Activated T-cell treated with anti-CD3 and anti-CD28 coated beads, Interleukin-2, amount 50 U/mL, for 24 hours (primary cell): ENCODE measurements around the gene RTN4RL2.

Experiments
- DNase-seq: peaks from one replicate; pipeline ENCODE4 v3.0.0-alpha.2; 2020
- H3K27ac Mint-ChIP-seq: 2 replicates; pipeline ENCODE4 v1.8.0; 2020; ENCODE audit warnings: mild to moderate bottlenecking, mixed read lengths
- H3K27me3 Mint-ChIP-seq: 2 replicates; pipeline ENCODE4 v1.8.0; 2020; ENCODE audit warnings: mixed read lengths
- H3K36me3 Mint-ChIP-seq: 2 replicates; pipeline ENCODE4 v1.8.0; 2020; ENCODE audit warnings: low read depth, mixed read lengths
- H3K4me1 Mint-ChIP-seq: 2 replicates; pipeline ENCODE4 v1.8.0; 2020; ENCODE audit warnings: low read depth, mixed read lengths
- H3K4me3 Mint-ChIP-seq: 2 replicates; pipeline ENCODE4 v1.8.0; 2020; ENCODE audit warnings: mild to moderate bottlenecking, moderate library complexity, mixed read lengths
- H3K9me3 Mint-ChIP-seq: 2 replicates; pipeline ENCODE4 v1.8.0; 2020; ENCODE audit warnings: mixed read lengths

RTN4RL2 gene

GRCh38 chr11:57487920-57488659, 27.8 kb downstream of the RTN4RL2 start:
- H3K27ac Mint-ChIP-seq: no peak overlapping the region
- H3K9me3 Mint-ChIP-seq: no peaks in the 10 kb centered on the region
- no peak for DNase-seq
- no peak overlapping the region for H3K4me3 Mint-ChIP-seq
- peaks cover 7% of the 10 kb centered on the region for H3K4me1 Mint-ChIP-seq
- peaks cover 80% of the 10 kb centered on the region for H3K36me3 Mint-ChIP-seq
- no peaks in the 10 kb centered on the region for H3K27me3 Mint-ChIP-seq

GRCh38 chr11:57490456-57491248, 30.3 kb downstream of the RTN4RL2 start:
- Mint-ChIP-seq H3K27ac (no peak overlapping the region), H3K27me3 (no peaks in the 10 kb centered on the region), H3K4me3 (no peak overlapping the region), H3K9me3 (no peaks in the 10 kb centered on the region), H3K36me3 (peaks cover 78% of the 10 kb centered on the region), H3K4me1 (peaks cover 12% of the 10 kb centered on the region)
- DNase-seq: no peak

GRCh38 chr11:57491371-57492061, 31.2 kb downstream of the RTN4RL2 start:
- Mint-ChIP-seq H3K4me3 (no peak overlapping the region), H3K36me3 (peaks cover 79% of the 10 kb centered on the region), H3K27ac (no peak overlapping the region), H3K9me3 (no peaks in the 10 kb centered on the region), H3K4me1 (peaks cover 12% of the 10 kb centered on the region), H3K27me3 (no peaks in the 10 kb centered on the region)
- DNase-seq: peak; percentile 69

GRCh38 chr11:57493507-57494503, 33.5 kb downstream of the RTN4RL2 start:
- peak; percentile 84 for DNase-seq
- peaks cover 12% of the 10 kb centered on the region for H3K4me1 Mint-ChIP-seq
- no peak overlapping the region for H3K4me3 Mint-ChIP-seq
- H3K36me3 Mint-ChIP-seq: peaks cover 81% of the 10 kb centered on the region
- H3K27me3 Mint-ChIP-seq: no peaks in the 10 kb centered on the region
- H3K27ac Mint-ChIP-seq: peak overlapping the region; percentile 95
- H3K9me3 Mint-ChIP-seq: no peaks in the 10 kb centered on the region

GRCh38 chr11:57496109-57496820, 35.9 kb downstream of the RTN4RL2 start:
- peaks cover 75% of the 10 kb centered on the region for H3K36me3 Mint-ChIP-seq
- no peaks in the 10 kb centered on the region for H3K27me3 Mint-ChIP-seq
- H3K27ac Mint-ChIP-seq: peak overlapping the region; percentile 26
- H3K4me1 Mint-ChIP-seq: peaks cover 16% of the 10 kb centered on the region
- H3K4me3 Mint-ChIP-seq: no peak overlapping the region
- DNase-seq: no peak
- H3K9me3 Mint-ChIP-seq: no peaks in the 10 kb centered on the region

- no peaks in the 10 kb centered on the region for H3K27me3 Mint-ChIP-seq
- H3K36me3 Mint-ChIP-seq: peaks cover 78% of the 10 kb centered on the region
- H3K27ac Mint-ChIP-seq: no peak overlapping the region
Observed at GRCh38 chr11:57497303-57498247, 37.2 kb downstream of the RTN4RL2 start.

GRCh38 chr11:57498540-57498939, 38.2 kb downstream of the RTN4RL2 start:
- no peak for DNase-seq
- Mint-ChIP-seq H3K4me1 (peaks cover 14% of the 10 kb centered on the region), H3K27me3 (no peaks in the 10 kb centered on the region), H3K36me3 (peaks cover 75% of the 10 kb centered on the region), H3K4me3 (no peak overlapping the region), H3K27ac (peak overlapping the region; percentile 26), H3K9me3 (no peaks in the 10 kb centered on the region)

More at GRCh38 chr11:57497303-57498247, 37.2 kb downstream of the RTN4RL2 start:
- DNase-seq: no peak
- no peaks in the 10 kb centered on the region for H3K9me3 Mint-ChIP-seq
- H3K4me3 Mint-ChIP-seq: no peak overlapping the region
- H3K4me1 Mint-ChIP-seq: peaks cover 16% of the 10 kb centered on the region

- Mint-ChIP-seq H3K27me3 (no peaks in the 10 kb centered on the region), H3K36me3 (peaks cover 69% of the 10 kb centered on the region), H3K27ac (no peak overlapping the region), H3K4me3 (no peak overlapping the region), H3K9me3 (no peaks in the 10 kb centered on the region), H3K4me1 (peaks cover 5% of the 10 kb centered on the region)
- peak; percentile 66 for DNase-seq
Observed at GRCh38 chr11:57499413-57499982, 39.2 kb downstream of the RTN4RL2 start.

- Mint-ChIP-seq H3K4me3 (no peak overlapping the region), H3K36me3 (peaks cover 72% of the 10 kb centered on the region), H3K27me3 (no peaks in the 10 kb centered on the region), H3K4me1 (peaks cover 4% of the 10 kb centered on the region), H3K27ac (no peak overlapping the region), H3K9me3 (no peaks in the 10 kb centered on the region)
- no peak for DNase-seq
Observed at GRCh38 chr11:57499983-57500461, 39.7 kb downstream of the RTN4RL2 start.

- Mint-ChIP-seq H3K36me3 (peaks cover 74% of the 10 kb centered on the region), H3K4me3 (no peak overlapping the region), H3K4me1 (peaks cover 4% of the 10 kb centered on the region), H3K9me3 (no peaks in the 10 kb centered on the region), H3K27me3 (no peaks in the 10 kb centered on the region), H3K27ac (no peak overlapping the region)
- DNase-seq: no peak
Observed at GRCh38 chr11:57500515-57500914, 40.2 kb downstream of the RTN4RL2 start.

GRCh38 chr11:57500926-57501325, 40.6 kb downstream of the RTN4RL2 start:
- H3K4me1 Mint-ChIP-seq: peaks cover 4% of the 10 kb centered on the region
- no peaks in the 10 kb centered on the region for H3K9me3 Mint-ChIP-seq
- H3K27me3 Mint-ChIP-seq: no peaks in the 10 kb centered on the region
- DNase-seq: no peak
- H3K36me3 Mint-ChIP-seq: peaks cover 74% of the 10 kb centered on the region
- no peak overlapping the region for H3K4me3 Mint-ChIP-seq
- H3K27ac Mint-ChIP-seq: no peak overlapping the region

- peaks cover 70% of the 10 kb centered on the region for H3K36me3 Mint-ChIP-seq
- peaks cover 4% of the 10 kb centered on the region for H3K4me1 Mint-ChIP-seq
- no peaks in the 10 kb centered on the region for H3K9me3 Mint-ChIP-seq
- no peak for DNase-seq
- no peak overlapping the region for H3K4me3 Mint-ChIP-seq
- no peaks in the 10 kb centered on the region for H3K27me3 Mint-ChIP-seq
- H3K27ac Mint-ChIP-seq: no peak overlapping the region
Observed at GRCh38 chr11:57501953-57502352, 41.6 kb downstream of the RTN4RL2 start.
